CD4-positive, alpha-beta T cell treated with Interleukin-6 for 4 hours (primary cell): ENCODE data around the gene TPP1.

Source experiments
- DNase-seq: peaks from one replicate; pipeline ENCODE4 v3.0.0-alpha.2; 2020; ENCODE audit warnings: mixed read lengths

TPP1 gene

GRCh38 chr11:6619004-6619745 lies at the start of gene TPP1:
TPP1 (minus strand) TSS chr11:6619422; CDS start chr11:6619400, 22 bp downstream.
- DNase-seq, result peak; percentile 91

- DNase-seq, result peak; percentile 41
Measured at GRCh38 chr11:6667733-6668374, 48.6 kb upstream of the TPP1 start.

- no peak for DNase-seq
Measured at GRCh38 chr11:6666302-6667183, 47.3 kb upstream of the TPP1 start.

- no peak for DNase-seq
Measured at GRCh38 chr11:6664551-6664950, 45.3 kb upstream of the TPP1 start.

GRCh38 chr11:6663794-6664469 lies 44.7 kb upstream of the TPP1 start:
- DNase-seq, result no peak

GRCh38 chr11:6660712-6661111 lies 41.5 kb upstream of the TPP1 start:
- no peak for DNase-seq

- DNase-seq, result no peak
Measured at GRCh38 chr11:6658647-6659046, 39.4 kb upstream of the TPP1 start.

- no peak for DNase-seq
Measured at GRCh38 chr11:6657346-6657745, 38.1 kb upstream of the TPP1 start.

GRCh38 chr11:6656936-6657335 lies 37.7 kb upstream of the TPP1 start:
- no peak for DNase-seq

- DNase-seq, result no peak
Measured at GRCh38 chr11:6656584-6656915, 37.3 kb upstream of the TPP1 start.

- peak; percentile 63 for DNase-seq
Measured at GRCh38 chr11:6655790-6656583, 36.8 kb upstream of the TPP1 start, which contains the start of gene DCHS1. DCHS1 (minus strand) TSS chr11:6655809; CDS start chr11:6641613, 14,196 bp downstream.

GRCh38 chr11:6655020-6655789 lies 36.0 kb upstream of the TPP1 start:
- peak; percentile 47 for DNase-seq

GRCh38 chr11:6654281-6655019 lies 35.2 kb upstream of the TPP1 start:
- no peak for DNase-seq

- DNase-seq, result no peak
Measured at GRCh38 chr11:6653656-6654055, 34.4 kb upstream of the TPP1 start.

GRCh38 chr11:6653097-6653496 lies 33.9 kb upstream of the TPP1 start:
- DNase-seq, result no peak

GRCh38 chr11:6652182-6652581 lies 33.0 kb upstream of the TPP1 start:
- DNase-seq, result no peak

- peak; percentile 48 for DNase-seq
Measured at GRCh38 chr11:6650980-6651379, 31.8 kb upstream of the TPP1 start.

GRCh38 chr11:6650104-6650503 lies 30.9 kb upstream of the TPP1 start:
- no peak for DNase-seq

GRCh38 chr11:6648501-6648900 lies 29.3 kb upstream of the TPP1 start:
- no peak for DNase-seq

- DNase-seq, result no peak
Measured at GRCh38 chr11:6647836-6648235, 28.6 kb upstream of the TPP1 start.
